ENCODE data around the gene EPN2.

- no peak for TF ChIP-seq CTCF (IDR thresholded peaks at IDR 0.05)
- no peak for TF ChIP-seq SIN3A (IDR thresholded peaks at IDR 0.05; ENCODE audit: borderline replicate concordance, low read depth, low read length)
These were observed 44.0 kb downstream of the EPN2 start for GRCh38 chr17:19281161-19281560.

Measured in SK-N-SH (cell line).